Activated naive CD8-positive, alpha-beta T cell treated with anti-CD3 and anti-CD28 coated beads, Interleukin-2, amount 10 ng/mL, durations not matched to agents 7 days and 5 days (primary cell): ENCODE results near the gene GDF2. TPM values are rescaled to one million over a fixed set of nuclear protein-coding genes. Genes with fewer than 3 reads are reported as not detected.

Experiments
- ATAC-seq: fragments of 150-1000 bp; cut with Tn5 transposase; one replicate; pipeline ENCODE4 v1.10.0; 2021; ENCODE audit warnings: low read depth, moderate library complexity
- POLR2A ChIA-PET: fragments of 350-600 bp; sonication (Branson Sonifier 250); formaldehyde crosslinking; loops from one replicate; lab custom pipeline; 2021; ENCODE audit warnings: antibody characterized with exemption; lab: Charles Lee
- DNase-seq: peaks from one replicate; pipeline ENCODE4 v3.0.0; 2021
- H3K27ac Mint-ChIP-seq: one replicate; pipeline ENCODE4 v1.8.0; 2022; ENCODE audit warnings: mild to moderate bottlenecking, mixed read lengths
- H3K27me3 Mint-ChIP-seq: one replicate; pipeline ENCODE4 v1.8.0; 2022; ENCODE audit warnings: mild to moderate bottlenecking, moderate library complexity, mixed read lengths
- H3K36me3 Mint-ChIP-seq: one replicate; pipeline ENCODE4 v1.8.0; 2021; ENCODE audit warnings: mild to moderate bottlenecking, mixed read lengths
- H3K4me1 Mint-ChIP-seq: one replicate; pipeline ENCODE4 v1.8.0; 2021; ENCODE audit warnings: mixed read lengths
- H3K4me3 Mint-ChIP-seq: one replicate; pipeline ENCODE4 v1.8.0; 2022; ENCODE audit warnings: mild to moderate bottlenecking, moderate library complexity, mixed read lengths
- H3K9me3 Mint-ChIP-seq: one replicate; pipeline ENCODE4 v1.8.0; 2021; ENCODE audit warnings: mixed read lengths
- total RNA-seq, 2 experiments: library from RNA; stranded (reverse); gene quantifications; one replicate each; pipeline ENCODE4 v1.2.3, GENCODE V29; 2021

GDF2 gene
- total RNA-seq, 2 experiments from 2014 or later = not detected

- H3K27me3 Mint-ChIP-seq = no peaks in the 10 kb centered on the region
- no peak overlapping the region for H3K4me3 Mint-ChIP-seq
- POLR2A ChIA-PET = no interaction called here
- no peak for ATAC-seq
- DNase-seq = no peak
- no peaks in the 10 kb centered on the region for H3K36me3 Mint-ChIP-seq
- H3K9me3 Mint-ChIP-seq = peaks cover 2% of the 10 kb centered on the region
- no peak overlapping the region for H3K27ac Mint-ChIP-seq
- H3K4me1 Mint-ChIP-seq = no peaks in the 10 kb centered on the region
Measured at GRCh38 chr10:47333532-47333931, 11.3 kb downstream of the GDF2 start.

GRCh38 chr10:47334466-47335295 is 12.4 kb downstream of the GDF2 start:
- ATAC-seq = no peak
- H3K27ac Mint-ChIP-seq = no peak overlapping the region
- POLR2A ChIA-PET = no interaction called here
- no peaks in the 10 kb centered on the region for H3K9me3 Mint-ChIP-seq
- no peaks in the 10 kb centered on the region for H3K4me1 Mint-ChIP-seq
- peaks cover 3% of the 10 kb centered on the region for H3K27me3 Mint-ChIP-seq
- no peak for DNase-seq
- no peak overlapping the region for H3K4me3 Mint-ChIP-seq
- H3K36me3 Mint-ChIP-seq = no peaks in the 10 kb centered on the region

- Mint-ChIP-seq H3K27me3 (peaks cover 6% of the 10 kb centered on the region), H3K27ac (no peak overlapping the region), H3K4me3 (no peak overlapping the region), H3K36me3 (no peaks in the 10 kb centered on the region), H3K4me1 (no peaks in the 10 kb centered on the region), H3K9me3 (no peaks in the 10 kb centered on the region)
- no peak for ATAC-seq
- DNase-seq = no peak
- POLR2A ChIA-PET = no interaction called here
Measured at GRCh38 chr10:47335906-47336305, 13.7 kb downstream of the GDF2 start.

GRCh38 chr10:47336387-47337134 is 14.3 kb downstream of the GDF2 start:
- Mint-ChIP-seq H3K9me3 (no peaks in the 10 kb centered on the region), H3K27ac (no peak overlapping the region), H3K36me3 (no peaks in the 10 kb centered on the region), H3K27me3 (peaks cover 10% of the 10 kb centered on the region), H3K4me1 (no peaks in the 10 kb centered on the region), H3K4me3 (no peak overlapping the region)
- no peak for ATAC-seq
- POLR2A ChIA-PET = no interaction called here
- no peak for DNase-seq

- no peaks in the 10 kb centered on the region for H3K9me3 Mint-ChIP-seq
- H3K27ac Mint-ChIP-seq = no peak overlapping the region
- H3K4me1 Mint-ChIP-seq = no peaks in the 10 kb centered on the region
- POLR2A ChIA-PET = no interaction called here
- ATAC-seq (no peak), DNase-seq (no peak)
- H3K36me3 Mint-ChIP-seq = no peaks in the 10 kb centered on the region
- H3K4me3 Mint-ChIP-seq = no peak overlapping the region
- peaks cover 10% of the 10 kb centered on the region for H3K27me3 Mint-ChIP-seq
Measured at GRCh38 chr10:47337310-47337709, 15.1 kb downstream of the GDF2 start.

DNA sequence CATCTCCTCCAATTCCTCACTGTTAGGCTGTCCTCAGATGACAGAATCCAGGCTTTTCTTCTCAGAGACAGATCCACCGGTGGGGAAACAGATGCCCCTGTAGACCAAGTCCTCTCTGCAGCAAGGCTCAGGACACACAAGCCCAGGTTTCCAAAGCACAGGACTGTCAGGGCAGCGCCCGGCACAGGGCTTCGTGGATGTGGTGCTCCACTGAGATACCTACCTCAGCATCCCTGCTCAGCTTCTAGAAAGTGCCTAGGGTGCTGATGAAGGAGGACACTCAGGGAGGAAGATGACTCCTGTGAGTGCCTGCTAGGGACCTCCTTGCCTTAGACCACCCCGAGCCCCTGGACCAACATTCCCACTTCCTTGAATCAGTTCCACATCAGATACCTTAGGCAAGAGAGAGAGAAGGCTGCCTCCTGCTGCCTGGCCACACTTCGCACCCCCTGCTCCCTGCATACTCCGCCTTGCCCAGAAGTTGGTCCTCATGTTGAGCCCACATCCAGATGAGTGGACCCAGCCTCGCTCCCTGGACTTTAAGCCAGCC is 17.0 kb downstream of the GDF2 start:
- no peak for DNase-seq
- no peak overlapping the region for H3K27ac Mint-ChIP-seq
- no peak for ATAC-seq
- no peaks in the 10 kb centered on the region for H3K9me3 Mint-ChIP-seq
- H3K4me3 Mint-ChIP-seq = no peak overlapping the region
- no peaks in the 10 kb centered on the region for H3K36me3 Mint-ChIP-seq
- peaks cover 10% of the 10 kb centered on the region for H3K27me3 Mint-ChIP-seq
- no peaks in the 10 kb centered on the region for H3K4me1 Mint-ChIP-seq
- POLR2A ChIA-PET = no interaction called here

- no peaks in the 10 kb centered on the region for H3K9me3 Mint-ChIP-seq
- H3K27ac Mint-ChIP-seq = no peak overlapping the region
- POLR2A ChIA-PET = no interaction called here
- H3K4me3 Mint-ChIP-seq = no peak overlapping the region
- peaks cover 10% of the 10 kb centered on the region for H3K27me3 Mint-ChIP-seq
- H3K4me1 Mint-ChIP-seq = no peaks in the 10 kb centered on the region
- ATAC-seq = no peak
- no peak for DNase-seq
- H3K36me3 Mint-ChIP-seq = no peaks in the 10 kb centered on the region
Measured at GRCh38 chr10:47339759-47340607, 17.7 kb downstream of the GDF2 start.

- ATAC-seq (no peak), DNase-seq (peak; percentile 77)
- POLR2A ChIA-PET = interaction anchor here (0.6 kb wide), 1 partner anchor 22 kb away, joined by 3 read pairs; no protein-coding TSS in a partner anchor
- no peaks in the 10 kb centered on the region for H3K9me3 Mint-ChIP-seq
- no peak overlapping the region for H3K4me3 Mint-ChIP-seq
- peaks cover 10% of the 10 kb centered on the region for H3K27me3 Mint-ChIP-seq
- H3K36me3 Mint-ChIP-seq = no peaks in the 10 kb centered on the region
- H3K4me1 Mint-ChIP-seq = no peaks in the 10 kb centered on the region
- H3K27ac Mint-ChIP-seq = no peak overlapping the region
Measured at GRCh38 chr10:47340608-47341170, 18.4 kb downstream of the GDF2 start.

DNA sequence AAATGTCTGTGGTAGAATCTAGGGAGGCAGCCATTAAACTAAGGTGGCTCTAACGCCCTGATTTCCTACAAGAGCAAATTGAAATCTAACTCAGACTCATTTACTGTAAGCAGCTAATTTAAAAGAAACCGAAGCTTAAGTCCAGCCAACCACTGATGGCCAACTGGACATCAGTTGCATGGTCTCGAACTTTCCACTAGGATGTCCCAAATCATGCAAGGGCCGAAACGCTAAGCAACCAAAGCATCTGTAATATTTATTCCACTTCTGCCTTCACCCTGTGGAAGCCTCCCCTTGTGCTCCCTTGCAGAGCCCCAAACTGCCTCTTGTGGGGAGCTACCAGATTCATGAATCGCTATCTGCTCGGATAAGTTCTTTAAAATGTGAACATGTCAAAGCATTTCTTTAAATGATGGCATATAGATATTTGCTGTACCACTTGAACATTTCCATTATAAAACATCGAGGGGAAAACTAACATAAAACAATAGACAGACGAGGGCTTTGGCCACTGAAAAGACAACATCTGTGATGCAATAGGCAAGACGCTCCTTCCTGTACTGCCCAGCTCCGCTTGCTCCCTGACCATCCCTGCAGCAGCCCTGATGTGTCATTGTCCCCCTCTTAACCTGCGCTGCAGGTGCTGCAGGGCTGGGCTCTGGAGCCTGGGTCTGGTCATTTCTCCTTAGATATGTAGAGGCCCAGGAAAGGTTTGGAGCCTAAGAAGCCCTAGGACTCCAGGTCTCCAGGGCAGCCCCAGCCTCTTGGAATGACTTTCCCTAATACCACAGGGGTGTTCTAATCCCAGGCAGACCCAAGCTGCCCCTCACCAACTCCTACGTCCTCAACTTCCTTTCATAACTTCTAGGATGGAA is 23.0 kb downstream of the GDF2 start:
- POLR2A ChIA-PET = no interaction called here
- no peaks in the 10 kb centered on the region for H3K9me3 Mint-ChIP-seq
- peaks cover 7% of the 10 kb centered on the region for H3K27me3 Mint-ChIP-seq
- H3K4me3 Mint-ChIP-seq = no peak overlapping the region
- ATAC-seq (no peak), DNase-seq (no peak)
- no peaks in the 10 kb centered on the region for H3K4me1 Mint-ChIP-seq
- no peaks in the 10 kb centered on the region for H3K36me3 Mint-ChIP-seq
- H3K27ac Mint-ChIP-seq = no peak overlapping the region

GRCh38 chr10:47346581-47347302 is 24.5 kb downstream of the GDF2 start:
- Mint-ChIP-seq H3K27me3 (no peaks in the 10 kb centered on the region), H3K4me1 (no peaks in the 10 kb centered on the region), H3K36me3 (no peaks in the 10 kb centered on the region), H3K4me3 (no peak overlapping the region), H3K27ac (no peak overlapping the region), H3K9me3 (no peaks in the 10 kb centered on the region)
- no peak for DNase-seq
- ATAC-seq = no peak
- POLR2A ChIA-PET = no interaction called here

DNA sequence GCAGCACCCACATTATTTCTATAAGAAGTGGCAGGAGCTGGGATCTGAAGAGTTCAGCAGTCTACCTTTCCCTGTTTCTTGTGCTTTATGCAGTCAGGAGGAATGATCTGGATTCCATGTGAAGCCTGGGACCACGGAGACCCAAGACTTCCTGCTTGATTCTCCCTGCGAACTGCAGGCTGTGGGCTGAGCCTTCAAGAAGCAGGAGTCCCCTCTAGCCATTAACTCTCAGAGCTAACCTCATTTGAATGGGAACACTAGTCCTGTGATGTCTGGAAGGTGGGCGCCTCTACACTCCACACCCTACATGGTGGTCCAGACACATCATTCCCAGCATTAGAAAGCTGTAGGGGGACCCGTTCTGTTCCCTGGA is 25.0 kb downstream of the GDF2 start:
- H3K27ac Mint-ChIP-seq = no peak overlapping the region
- DNase-seq (no peak), ATAC-seq (no peak)
- H3K36me3 Mint-ChIP-seq = no peaks in the 10 kb centered on the region
- no peaks in the 10 kb centered on the region for H3K27me3 Mint-ChIP-seq
- no peak overlapping the region for H3K4me3 Mint-ChIP-seq
- no peaks in the 10 kb centered on the region for H3K4me1 Mint-ChIP-seq
- no peaks in the 10 kb centered on the region for H3K9me3 Mint-ChIP-seq
- POLR2A ChIA-PET = no interaction called here
